Osteoblast (primary cell): ENCODE data around the gene MCOLN3. TPM values are rescaled to one million over a fixed set of nuclear protein-coding genes. Genes with fewer than 3 reads are reported as not detected.

Experiments used
- DNase-seq: peaks from one replicate; pipeline ENCODE4 v3.0.0; 2011; ENCODE audit warnings: low spot score, mixed read lengths; ENCODE audit not compliant: insufficient read length; ENCODE audit errors: missing footprints
- H2AFZ ChIP-seq: 2 replicates; pipeline ENCODE4 v1.6.0; 2011; ENCODE audit warnings: mild to moderate bottlenecking, low read length
- H3K27ac ChIP-seq: 2 replicates; pipeline ENCODE4 v1.5.1; 2011; ENCODE audit warnings: mild to moderate bottlenecking, low read depth, low read length, moderate library complexity
- H3K27me3 ChIP-seq: 2 replicates; pipeline ENCODE4 v1.6.0; 2012; ENCODE audit warnings: mild to moderate bottlenecking, control low read depth, inconsistent platforms, low read length, moderate library complexity; ENCODE audit not compliant: insufficient read depth
- H3K36me3 ChIP-seq: 2 replicates; pipeline ENCODE4 v1.5.1; 2011; ENCODE audit warnings: mild to moderate bottlenecking, low read length, control low read depth, moderate library complexity; ENCODE audit not compliant: insufficient read depth
- H3K4me1 ChIP-seq: 2 replicates; pipeline ENCODE4 v1.5.1; 2011; ENCODE audit warnings: mild to moderate bottlenecking, low read length, control low read depth, moderate library complexity; ENCODE audit not compliant: insufficient read depth
- H3K4me2 ChIP-seq: 2 replicates; pipeline ENCODE4 v1.6.0; 2011; ENCODE audit warnings: mild to moderate bottlenecking, low read length; ENCODE audit not compliant: insufficient read depth
- H3K4me3 ChIP-seq: fragments of 200-600 bp; sonication (generic); 3 replicates; pipeline ENCODE4 v1.5.1; 2012; ENCODE audit warnings: mild to moderate bottlenecking, low read length, inconsistent platforms; ENCODE audit not compliant: insufficient read depth
- H3K79me2 ChIP-seq: 2 replicates; pipeline ENCODE4 v1.6.0; 2012; ENCODE audit warnings: mild to moderate bottlenecking, low read length, control low read depth, inconsistent platforms; ENCODE audit not compliant: insufficient read depth
- H3K9me3 ChIP-seq: 2 replicates; pipeline ENCODE4 v1.5.1; 2011; ENCODE audit warnings: low read depth, low read length, control low read depth
- H4K20me1 ChIP-seq: 2 replicates; pipeline ENCODE4 v1.6.0; 2012; ENCODE audit warnings: mild to moderate bottlenecking, low read length, control low read depth; ENCODE audit not compliant: insufficient read depth
- total RNA-seq: library from RNA; depleted of rRNA; stranded (reverse); fragments of >200 nt; gene quantifications from 2 replicates; pipeline ENCODE4 v1.2.3, GENCODE V29; 2012
- TF ChIP-seq, protein P1 (sequence below): IDR thresholded peaks from 2 replicates; pipeline ENCODE4 v1.5.1; 2011; ENCODE audit warnings: mild to moderate bottlenecking, low read depth, low read length, moderate library complexity; ENCODE audit errors: extremely low read depth

Gene MCOLN3
- total RNA-seq, 1 donor, result 4.0 TPM

DNA sequence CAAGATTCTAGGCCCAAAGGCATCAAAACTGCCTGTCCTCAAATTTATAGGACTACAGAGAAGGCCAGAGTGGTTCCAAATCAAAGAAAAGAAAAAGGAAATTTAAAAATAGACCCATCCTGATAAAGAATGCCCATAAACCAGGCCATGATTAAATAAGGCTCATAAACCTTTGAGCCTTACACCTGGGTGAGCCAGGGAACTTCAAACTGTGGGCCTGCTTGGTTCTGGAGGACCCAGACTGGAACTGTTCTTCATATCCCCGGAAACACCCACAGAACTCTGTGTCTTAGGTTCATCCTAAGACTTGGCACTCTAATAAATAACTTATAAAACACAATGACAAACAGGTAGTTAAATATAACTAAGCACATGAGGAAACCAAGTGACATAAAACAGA, 80.2 kb downstream of the MCOLN3 start:
- H3K27ac ChIP-seq, result no peak overlapping the region
- no peaks in the 10 kb centered on the region for H3K79me2 ChIP-seq
- H3K36me3 ChIP-seq, result no peaks in the 10 kb centered on the region
- H3K4me3 ChIP-seq, result no peak overlapping the region
- H2AFZ ChIP-seq, result no peak overlapping the region
- no peak overlapping the region for H3K4me2 ChIP-seq
- no peaks in the 10 kb centered on the region for H4K20me1 ChIP-seq
- no peak for DNase-seq
- no peaks in the 10 kb centered on the region for H3K9me3 ChIP-seq
- H3K27me3 ChIP-seq, result no peaks in the 10 kb centered on the region
- TF ChIP-seq, protein P1, sequence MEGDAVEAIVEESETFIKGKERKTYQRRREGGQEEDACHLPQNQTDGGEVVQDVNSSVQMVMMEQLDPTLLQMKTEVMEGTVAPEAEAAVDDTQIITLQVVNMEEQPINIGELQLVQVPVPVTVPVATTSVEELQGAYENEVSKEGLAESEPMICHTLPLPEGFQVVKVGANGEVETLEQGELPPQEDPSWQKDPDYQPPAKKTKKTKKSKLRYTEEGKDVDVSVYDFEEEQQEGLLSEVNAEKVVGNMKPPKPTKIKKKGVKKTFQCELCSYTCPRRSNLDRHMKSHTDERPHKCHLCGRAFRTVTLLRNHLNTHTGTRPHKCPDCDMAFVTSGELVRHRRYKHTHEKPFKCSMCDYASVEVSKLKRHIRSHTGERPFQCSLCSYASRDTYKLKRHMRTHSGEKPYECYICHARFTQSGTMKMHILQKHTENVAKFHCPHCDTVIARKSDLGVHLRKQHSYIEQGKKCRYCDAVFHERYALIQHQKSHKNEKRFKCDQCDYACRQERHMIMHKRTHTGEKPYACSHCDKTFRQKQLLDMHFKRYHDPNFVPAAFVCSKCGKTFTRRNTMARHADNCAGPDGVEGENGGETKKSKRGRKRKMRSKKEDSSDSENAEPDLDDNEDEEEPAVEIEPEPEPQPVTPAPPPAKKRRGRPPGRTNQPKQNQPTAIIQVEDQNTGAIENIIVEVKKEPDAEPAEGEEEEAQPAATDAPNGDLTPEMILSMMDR, result no peak
- H3K4me1 ChIP-seq, result peaks cover 8% of the 10 kb centered on the region

Other genes starting within 250 kb of the MCOLN3 start
- 0.29 TPM in 1 of 2 replicates, not detected in the other for gene LPAR3, start 155.3 kb downstream of the MCOLN3 start, total RNA-seq
- 0.88 and 1.8 TPM in 2 replicates for gene MCOLN2, start 51.4 kb downstream of the MCOLN3 start, total RNA-seq
- gene SYDE2, start 152.5 kb upstream of the MCOLN3 start, total RNA-seq, result 13.0 and 13.8 TPM in 2 replicates
- gene C1orf52, start 211.2 kb upstream of the MCOLN3 start, total RNA-seq, result 11.2 and 13.0 TPM in 2 replicates
- 30.4 and 35.7 TPM in 2 replicates for gene BCL10, start 228.1 kb upstream of the MCOLN3 start, total RNA-seq